Activated CD8-positive, alpha-beta memory T cell treated with anti-CD3 and anti-CD28 coated beads for 4 hours (primary cell): ENCODE results near the gene RIN3.

Experiments used
- DNase-seq, 2 donors: peaks; one replicate each; pipeline ENCODE4 v3.0.0-alpha.2; 2020; ENCODE audit warnings: low read depth in 2 of 2

RIN3 gene

DNA sequence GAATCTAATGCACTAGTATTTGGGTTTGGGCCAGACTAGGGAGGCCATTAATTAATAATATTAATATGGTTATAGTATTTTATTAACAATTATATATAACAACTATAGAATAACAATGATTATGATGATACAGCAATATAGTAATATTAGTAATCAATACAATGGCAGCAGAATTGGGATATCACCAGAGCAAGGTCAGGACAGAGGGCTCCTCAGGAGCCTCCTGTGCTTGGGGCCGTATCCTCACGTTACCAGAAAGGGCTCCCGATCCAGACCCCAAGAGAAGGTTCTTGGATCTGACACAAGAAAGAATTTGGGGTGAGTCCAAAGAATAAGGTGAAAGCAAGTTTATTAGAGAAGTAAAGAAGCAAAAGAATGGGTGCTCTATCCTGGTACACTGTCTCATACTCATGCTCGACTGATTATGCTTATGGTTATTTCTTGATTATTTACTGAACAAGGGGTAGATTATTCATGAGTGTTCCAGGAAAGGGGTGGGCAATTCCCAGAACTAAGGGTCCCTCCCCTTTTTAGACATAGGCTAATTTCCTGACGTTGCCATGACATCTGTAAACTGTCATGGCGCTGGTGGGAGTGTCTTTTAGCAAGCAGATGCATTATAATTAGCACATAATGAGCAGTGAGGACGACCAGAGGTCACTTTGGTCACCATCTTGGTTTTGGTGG lies 61.6 kb downstream of the RIN3 start:
- DNase-seq = no peak

GRCh38 chr14:92575748-92576303 lies 62.2 kb downstream of the RIN3 start:
- DNase-seq = no peak

- DNase-seq = no peak
These were observed 63.8 kb downstream of the RIN3 start for GRCh38 chr14:92577321-92577742.

DNA sequence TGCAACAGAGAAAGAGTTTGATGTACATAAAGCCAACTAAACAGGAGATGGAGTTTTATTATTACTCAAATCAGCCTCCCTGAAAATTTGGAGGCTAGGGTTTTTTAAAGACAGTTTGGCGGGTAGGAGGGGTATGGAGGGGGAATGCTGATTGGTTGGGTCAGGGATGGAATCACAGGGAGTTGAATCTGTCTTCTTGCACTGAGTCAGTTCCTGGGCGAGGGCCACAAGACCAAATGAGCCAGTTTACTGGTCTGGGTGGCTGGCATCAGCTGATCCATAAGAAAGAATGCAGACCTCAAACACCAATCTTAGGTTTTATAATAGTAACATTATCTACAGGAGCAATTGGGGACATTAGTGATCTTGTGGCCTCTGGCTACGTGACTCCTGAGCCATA lies 64.9 kb downstream of the RIN3 start:
- no peak for DNase-seq

- DNase-seq = no peak
These were observed 65.8 kb downstream of the RIN3 start for GRCh38 chr14:92579244-92579936.

GRCh38 chr14:92581206-92581605 lies 67.6 kb downstream of the RIN3 start:
- DNase-seq = no peak

- no peak for DNase-seq
These were observed 68.5 kb downstream of the RIN3 start for GRCh38 chr14:92581966-92582566.

DNA sequence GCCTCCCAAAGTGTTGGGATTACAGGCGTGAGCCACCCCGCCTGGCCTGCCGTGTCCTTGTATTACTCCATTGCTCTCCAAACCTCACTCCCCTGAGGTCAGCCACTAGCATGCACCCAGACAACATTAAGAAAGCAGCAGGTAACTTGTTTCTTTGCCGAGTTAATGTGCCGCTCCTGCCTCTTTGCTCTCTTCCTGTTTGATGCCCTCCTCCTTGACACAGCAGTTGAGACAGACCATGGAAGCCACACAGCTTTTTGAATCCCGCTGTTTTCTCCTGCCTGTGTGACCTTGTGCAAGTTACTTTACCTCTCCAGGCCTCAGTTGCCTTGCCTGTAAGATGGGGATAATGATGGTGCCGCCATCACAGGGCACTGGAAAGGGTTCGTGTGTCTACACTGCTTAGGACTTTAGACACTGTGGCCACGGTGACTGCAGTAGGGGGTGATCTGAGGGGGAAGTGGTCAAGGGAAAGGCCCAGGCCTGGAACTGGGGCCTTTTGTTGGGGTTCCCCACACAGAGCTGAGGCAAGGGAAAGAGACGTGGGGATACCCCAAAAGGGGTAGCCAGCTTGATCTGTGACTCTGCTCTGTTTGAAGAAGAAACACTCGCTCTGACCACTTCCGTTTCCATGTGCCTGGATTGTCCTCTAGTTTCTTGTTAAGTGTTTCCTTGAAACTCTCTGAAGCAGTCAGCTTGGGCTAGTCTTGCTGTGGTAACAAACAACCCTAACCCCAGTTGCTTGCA lies 69.3 kb downstream of the RIN3 start:
- DNase-seq = no peak

- DNase-seq = no peak
These were observed 70.6 kb downstream of the RIN3 start for GRCh38 chr14:92584220-92584619.

DNA sequence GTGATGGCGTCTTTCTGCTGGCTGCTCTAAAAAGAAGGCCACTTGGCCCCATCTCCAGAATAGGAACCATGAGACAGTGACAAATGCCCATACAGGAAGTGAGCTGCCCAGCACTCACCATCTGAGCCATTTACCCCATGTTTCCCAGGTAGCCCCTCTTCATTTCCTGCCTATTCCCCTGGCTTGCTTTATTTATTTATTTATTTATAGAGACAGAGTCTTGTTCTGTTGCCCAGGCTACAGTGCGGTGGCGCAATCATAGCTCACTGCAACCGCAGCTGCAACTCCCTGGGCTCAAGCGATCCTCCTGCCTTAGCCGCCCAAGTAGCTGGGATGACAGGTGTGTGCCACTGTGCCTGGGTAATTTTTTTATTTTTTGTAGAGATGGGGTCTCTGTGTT lies 71.2 kb downstream of the RIN3 start:
- DNase-seq = no peak

GRCh38 chr14:92585981-92586937 lies 72.7 kb downstream of the RIN3 start:
- peak in 1 of 2 donors; percentile 33 for DNase-seq

GRCh38 chr14:92586963-92587699 lies 73.5 kb downstream of the RIN3 start:
- DNase-seq = no peak

DNA sequence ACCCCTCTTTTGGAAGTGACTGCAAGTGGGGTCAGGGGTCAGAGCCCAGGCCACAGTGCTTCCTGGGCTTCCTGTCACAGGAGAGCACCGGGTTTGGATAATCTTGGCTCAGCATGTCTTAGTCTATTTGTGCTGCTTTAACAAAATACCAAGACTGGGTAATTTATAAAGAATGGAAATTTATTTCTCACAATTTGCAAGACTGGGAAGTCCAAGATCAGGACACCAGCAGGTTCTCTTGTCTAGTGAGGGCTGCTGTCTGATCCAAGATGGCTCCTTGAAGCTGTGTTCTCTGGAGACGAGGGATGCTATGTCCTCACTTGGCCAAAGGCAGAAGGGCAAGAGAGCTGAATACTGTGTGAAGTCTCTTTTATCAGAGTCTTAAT lies 74.1 kb downstream of the RIN3 start:
- DNase-seq = no peak

- DNase-seq = no peak
These were observed 75.8 kb downstream of the RIN3 start for GRCh38 chr14:92589213-92589852.

DNA sequence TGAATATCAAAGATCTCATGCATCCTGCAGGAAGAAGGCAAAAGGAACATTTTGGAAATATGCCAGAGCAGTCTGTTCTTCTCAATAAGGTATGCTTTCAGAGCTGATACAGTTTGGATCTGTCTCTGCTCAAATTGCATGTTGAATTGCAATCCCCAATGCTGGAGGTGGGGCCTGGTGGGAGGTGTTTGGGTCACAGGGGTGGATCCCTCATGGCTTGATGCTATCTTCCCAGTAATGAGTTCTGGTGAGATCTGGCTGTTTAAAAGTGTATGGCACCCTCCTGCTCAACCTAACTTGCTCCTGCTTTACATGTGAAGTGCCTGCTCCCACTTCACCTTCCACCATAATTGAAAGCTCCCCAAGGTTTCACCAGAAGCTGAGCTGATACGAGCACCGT lies 76.6 kb downstream of the RIN3 start:
- DNase-seq = no peak

DNA sequence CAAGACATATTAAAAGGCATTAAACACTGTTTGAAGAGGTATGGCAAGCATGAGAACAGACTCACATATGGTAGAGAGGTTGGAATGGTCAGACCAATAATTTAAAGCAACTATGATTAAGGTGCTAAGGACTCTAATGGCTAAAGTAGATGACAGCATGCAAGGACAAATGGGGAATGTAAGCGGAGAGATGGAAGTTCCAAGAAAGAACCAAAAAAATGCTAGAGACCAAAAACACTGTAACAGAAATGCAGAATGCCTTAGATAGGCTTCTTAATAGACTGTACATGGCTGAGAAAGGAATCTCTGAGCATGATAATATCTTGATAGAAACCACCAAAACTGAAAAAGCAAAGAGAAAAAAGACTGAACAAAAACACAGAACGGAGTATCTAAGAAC lies 77.4 kb downstream of the RIN3 start:
- no peak for DNase-seq

GRCh38 chr14:92591346-92591745 lies 77.8 kb downstream of the RIN3 start:
- no peak for DNase-seq

DNA sequence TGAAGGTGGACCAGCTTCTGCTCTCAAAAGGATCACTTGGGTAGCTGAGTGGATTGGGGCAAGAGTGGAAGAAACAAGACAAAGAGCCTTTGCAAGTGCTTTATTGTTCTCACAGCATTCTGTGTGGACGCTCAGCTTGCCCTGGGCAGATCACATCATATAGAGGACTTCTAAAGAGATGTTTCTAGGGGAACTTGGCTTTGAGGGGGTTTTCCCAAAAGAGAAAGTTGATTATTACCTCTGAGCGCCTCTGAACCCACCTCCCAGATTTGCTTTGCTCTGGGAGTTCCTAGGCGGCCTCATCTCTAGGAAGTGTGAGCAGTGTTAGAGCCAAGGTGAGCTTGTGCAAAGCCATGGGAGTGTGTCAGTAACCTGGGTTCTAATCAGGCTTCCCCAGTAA lies 81.7 kb downstream of the RIN3 start:
- no peak for DNase-seq

GRCh38 chr14:92596331-92596907 lies 82.8 kb downstream of the RIN3 start:
- no peak for DNase-seq
